GM21576 (cell line): ENCODE data around the gene STXBP3.

Experiments
- ATAC-seq: cut with Tn5 transposase; IDR thresholded peaks from one replicate; pipeline ENCODE4 v1.9.1; 2021; ENCODE audit warnings: mild to moderate bottlenecking, moderate library complexity; ENCODE audit not compliant: unreplicated experiment

STXBP3 gene

GRCh38 chr1:108799001-108799400, 52.5 kb downstream of the STXBP3 start:
- no peak for ATAC-seq

- ATAC-seq, result no peak
These were observed 54.6 kb downstream of the STXBP3 start for GRCh38 chr1:108801101-108801500.

- no peak for ATAC-seq
These were observed 57.1 kb downstream of the STXBP3 start for GRCh38 chr1:108803548-108803947.

DNA sequence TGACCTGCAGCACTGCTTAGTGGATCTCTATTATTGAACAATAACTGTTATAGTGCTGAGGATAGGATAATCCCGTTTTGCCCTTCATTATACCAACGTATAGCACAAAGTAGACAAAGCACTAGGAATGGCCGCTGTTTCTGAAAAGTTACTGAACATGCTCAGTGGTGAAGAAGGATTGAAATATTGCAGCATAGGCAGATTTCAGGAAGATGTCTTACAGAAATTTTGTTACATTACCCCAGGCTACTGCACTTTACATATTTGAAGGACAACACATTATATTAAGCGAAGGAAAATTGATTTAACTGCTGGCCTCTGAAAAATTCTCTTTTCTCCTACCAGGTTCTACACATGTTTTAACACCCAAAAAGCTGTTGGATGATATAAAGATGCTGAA, 62.0 kb downstream of the STXBP3 start:
- no peak for ATAC-seq

DNA sequence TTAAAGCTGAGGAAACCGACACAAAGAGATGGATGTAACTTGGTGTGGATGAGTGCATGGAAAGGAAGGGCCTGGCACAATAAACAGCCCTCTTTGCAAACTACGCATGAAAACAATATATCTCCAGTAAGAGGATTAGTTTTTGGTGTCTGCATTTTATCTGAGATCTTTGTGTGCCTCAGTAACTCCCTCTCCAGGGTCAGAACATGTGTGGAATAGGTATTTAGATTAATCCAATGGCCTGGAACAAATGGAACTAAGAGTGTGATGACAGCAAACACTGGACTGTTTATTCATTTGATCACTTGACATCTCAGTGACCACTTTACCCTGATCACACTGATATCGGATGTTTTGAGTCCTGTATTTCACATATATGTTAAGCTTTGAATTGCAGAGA, 65.1 kb downstream of the STXBP3 start:
- no peak for ATAC-seq

GRCh38 chr1:108813326-108813725, 66.9 kb downstream of the STXBP3 start:
- no peak for ATAC-seq

- ATAC-seq, result no peak
These were observed 68.1 kb downstream of the STXBP3 start for GRCh38 chr1:108814343-108815125.

DNA sequence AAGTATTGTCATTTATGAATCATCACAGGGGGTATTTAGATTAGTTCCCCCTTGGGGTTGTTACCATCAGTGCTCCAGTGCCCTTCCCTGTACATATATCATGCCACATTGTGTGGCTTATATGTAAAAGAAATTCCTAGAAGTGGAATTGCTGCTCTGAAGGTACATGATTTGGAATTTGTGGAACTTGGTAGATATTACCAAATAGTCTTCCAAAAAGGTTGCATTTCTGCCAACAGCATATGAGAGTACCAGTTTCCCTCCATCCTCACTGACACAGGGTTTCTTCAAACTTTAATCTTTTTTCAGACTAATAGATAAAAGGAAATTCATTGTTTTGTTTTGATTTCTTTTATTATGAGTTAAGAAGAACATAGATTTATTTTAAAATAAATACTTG, 69.1 kb downstream of the STXBP3 start:
- ATAC-seq, result no peak

- ATAC-seq, result no peak
These were observed 69.8 kb downstream of the STXBP3 start for GRCh38 chr1:108816049-108816893.

DNA sequence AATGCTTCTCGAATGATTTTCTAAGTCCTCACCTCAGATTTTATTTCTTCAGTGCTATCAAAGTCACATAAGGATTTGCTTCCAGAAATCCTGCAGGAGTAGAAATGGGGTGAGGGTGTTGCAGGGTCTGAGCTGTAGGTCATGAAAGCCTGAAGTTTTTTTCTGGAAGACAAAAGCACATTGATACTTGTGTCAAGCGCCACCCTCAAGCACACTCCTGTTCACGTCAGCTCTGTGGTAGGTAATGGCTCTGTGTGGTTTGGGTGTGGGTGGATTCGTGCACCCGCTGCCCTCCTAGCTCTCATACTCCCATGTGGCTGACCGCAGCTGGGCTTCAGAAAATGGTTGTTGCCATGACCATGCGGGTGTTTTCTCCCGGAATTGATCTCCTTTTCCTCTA, 70.5 kb downstream of the STXBP3 start:
- no peak for ATAC-seq

- no peak for ATAC-seq
These were observed 71.3 kb downstream of the STXBP3 start for GRCh38 chr1:108817811-108818210.

DNA sequence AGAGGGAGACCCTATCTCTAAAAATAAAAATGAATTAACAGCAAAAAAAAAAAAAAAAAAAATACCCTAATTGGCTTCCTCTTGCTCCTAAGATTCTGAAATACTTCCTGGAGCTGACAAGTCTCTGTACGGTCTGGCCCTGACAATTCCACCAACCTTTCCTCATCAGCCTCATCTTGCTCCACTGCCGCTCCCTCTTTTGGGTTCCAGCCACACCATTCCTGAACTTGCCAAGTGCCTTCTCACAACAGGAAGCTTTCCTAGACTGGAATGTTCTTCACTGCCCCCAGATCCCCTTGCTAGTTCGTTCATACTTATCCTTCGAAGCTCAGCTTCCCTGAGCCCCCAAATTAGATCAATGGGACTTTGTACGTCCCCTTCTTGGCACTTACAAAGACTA, 73.4 kb downstream of the STXBP3 start:
- ATAC-seq, result no peak

DNA sequence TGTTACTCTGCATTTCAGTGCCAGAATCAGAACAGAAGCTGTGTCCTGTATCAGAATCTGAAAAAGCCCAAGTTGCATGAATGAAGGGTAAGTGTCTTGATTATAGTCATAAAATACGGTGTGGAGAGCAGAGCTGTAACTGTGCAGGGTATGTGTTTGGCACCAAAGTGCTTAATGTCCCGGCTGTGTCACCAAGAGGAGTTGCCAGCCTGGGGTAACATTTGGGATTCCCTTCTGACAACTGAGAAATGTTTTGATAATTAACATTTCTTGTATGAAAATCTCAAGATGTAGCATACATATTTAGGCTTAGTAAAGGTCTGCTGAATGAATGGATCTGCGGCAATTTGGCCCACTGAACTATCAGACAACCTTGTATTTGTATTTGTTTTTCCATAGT, 77.2 kb downstream of the STXBP3 start:
- no peak for ATAC-seq

- ATAC-seq, result no peak
These were observed 77.6 kb downstream of the STXBP3 start for GRCh38 chr1:108824051-108824450.

DNA sequence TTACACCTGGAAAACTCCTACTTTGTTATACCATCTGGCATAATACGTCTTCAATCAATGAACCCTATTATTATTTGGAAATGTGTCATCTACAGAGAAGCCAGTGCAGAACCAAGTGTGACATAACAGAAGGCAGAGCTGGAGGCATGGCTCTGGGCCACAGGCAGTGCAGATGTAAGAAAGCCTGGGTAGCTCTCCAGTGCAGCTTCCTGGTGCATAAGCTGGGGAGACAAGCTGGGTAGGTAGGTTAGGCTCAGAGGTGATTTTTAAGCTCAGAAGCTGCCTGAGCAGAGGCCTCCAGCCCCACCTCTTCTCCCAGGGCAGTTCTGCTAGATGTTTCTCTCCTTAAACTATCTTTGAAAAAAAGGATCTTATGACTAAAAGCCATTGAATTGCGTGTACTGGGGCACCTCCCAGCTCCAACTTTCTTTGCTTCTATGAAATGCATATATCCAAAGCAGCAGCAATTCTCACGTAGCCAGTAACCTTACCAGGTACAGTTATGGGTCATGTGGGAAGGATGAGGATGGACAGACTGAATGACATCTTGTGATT, 79.7 kb downstream of the STXBP3 start:
- ATAC-seq, result no peak

DNA sequence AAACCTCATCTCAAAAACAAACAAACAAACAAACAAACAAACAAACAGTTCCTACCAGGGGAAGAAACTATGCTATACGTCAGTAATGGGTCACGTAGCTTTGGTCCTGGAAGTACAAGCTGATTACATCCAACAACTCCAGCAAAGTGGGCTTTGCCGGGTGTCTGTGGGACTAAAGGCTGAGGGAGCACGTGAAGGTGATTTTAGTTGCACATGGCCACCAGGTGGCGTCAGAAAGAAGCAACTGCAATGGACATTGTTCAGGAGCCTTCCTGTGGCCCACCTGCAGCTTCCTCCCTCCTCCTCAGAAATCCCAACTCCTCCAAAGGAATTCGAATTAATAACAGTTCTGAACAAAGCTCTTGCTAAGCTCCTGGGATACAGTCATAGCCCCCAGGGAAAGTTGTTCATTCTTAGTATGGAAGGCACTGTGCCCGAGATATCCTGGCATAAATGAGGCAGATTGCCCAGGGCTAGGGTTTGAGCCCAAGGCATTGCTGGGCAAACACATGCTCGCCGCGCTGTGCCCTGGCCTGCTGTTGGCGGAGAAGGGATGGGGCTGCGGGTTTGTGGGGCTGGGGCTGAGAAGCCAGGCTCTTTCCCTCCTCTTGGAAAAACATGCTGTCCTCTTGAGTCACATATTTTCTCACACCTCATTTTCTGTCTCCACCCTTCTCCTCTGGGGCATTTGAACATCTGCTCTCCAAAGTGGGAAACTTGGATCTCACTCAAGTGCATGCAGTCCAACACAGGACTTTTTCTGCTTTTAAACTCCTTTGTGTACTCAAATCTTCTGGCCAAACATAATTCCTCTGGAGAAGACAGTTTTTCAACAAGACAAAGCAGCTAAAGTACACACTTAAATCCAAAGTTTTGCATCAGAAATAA, 81.8 kb downstream of the STXBP3 start:
- ATAC-seq, result no peak

DNA sequence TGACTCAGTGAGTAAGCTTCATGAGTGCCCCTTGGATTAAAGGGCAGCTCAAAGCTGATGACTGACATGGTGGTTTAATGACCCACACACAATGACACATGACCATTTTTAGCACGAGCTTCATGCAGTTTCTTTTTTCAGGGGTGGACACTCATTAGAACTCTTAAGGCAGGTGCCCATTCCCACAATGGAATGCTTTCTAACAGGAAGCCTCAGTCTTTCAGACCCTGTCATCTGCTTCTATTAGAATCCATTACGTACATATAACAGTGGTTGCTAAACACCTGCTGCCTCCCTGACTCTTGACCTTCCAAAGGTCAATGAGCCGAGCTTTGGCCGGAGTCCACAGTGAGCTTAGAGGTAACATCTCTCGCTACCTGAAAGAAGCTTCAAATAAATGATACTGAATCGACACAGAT, 83.0 kb downstream of the STXBP3 start:
- no peak for ATAC-seq

DNA sequence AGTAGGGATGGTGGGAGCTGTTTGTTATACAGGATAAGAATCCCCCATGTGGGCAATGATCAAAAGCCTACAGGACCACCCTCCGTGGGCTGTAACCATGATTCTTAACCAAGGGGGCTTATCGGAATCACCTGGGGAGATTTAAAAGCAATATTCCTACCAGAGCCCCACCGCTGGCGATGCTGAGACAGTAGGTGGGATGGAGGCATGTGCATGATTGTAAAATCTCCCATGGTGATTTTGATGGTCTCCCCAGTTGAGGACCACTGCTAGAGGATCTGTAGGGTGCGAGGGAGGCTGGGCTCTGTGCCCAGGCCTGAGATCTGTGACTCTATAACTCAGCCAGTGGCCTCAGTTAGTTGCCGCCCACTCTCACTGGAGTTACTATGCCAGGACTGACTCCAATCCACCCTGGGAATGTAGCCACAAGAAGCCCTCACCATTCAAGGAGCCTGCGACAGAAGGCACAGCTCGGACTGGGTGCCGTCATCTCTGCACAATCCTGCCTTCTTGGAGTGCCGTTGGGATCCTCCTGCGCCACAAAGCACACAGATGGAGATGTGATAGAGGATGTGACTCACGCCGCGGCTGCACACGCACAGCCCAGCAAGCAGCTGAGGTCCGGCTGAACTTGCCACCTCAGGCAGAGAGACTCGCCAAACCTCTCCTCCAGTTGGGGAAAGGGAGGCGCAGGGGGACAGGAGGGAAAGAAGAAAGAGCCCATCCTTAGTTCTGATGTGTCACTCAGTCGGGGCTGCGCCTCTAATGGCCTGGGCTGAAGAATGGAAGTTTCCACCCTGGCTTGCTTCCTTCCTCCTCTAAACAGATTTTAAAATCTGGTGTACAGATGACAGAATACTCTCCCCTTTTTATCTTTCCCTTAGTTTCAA, 83.9 kb downstream of the STXBP3 start:
- no peak for ATAC-seq

- ATAC-seq, result no peak
These were observed 84.8 kb downstream of the STXBP3 start for GRCh38 chr1:108831225-108831624.

- no peak for ATAC-seq
These were observed 86.5 kb downstream of the STXBP3 start for GRCh38 chr1:108832929-108833328.
